Measurements from ENCODE around the gene NRF1.

The NRF1 gene

DNA sequence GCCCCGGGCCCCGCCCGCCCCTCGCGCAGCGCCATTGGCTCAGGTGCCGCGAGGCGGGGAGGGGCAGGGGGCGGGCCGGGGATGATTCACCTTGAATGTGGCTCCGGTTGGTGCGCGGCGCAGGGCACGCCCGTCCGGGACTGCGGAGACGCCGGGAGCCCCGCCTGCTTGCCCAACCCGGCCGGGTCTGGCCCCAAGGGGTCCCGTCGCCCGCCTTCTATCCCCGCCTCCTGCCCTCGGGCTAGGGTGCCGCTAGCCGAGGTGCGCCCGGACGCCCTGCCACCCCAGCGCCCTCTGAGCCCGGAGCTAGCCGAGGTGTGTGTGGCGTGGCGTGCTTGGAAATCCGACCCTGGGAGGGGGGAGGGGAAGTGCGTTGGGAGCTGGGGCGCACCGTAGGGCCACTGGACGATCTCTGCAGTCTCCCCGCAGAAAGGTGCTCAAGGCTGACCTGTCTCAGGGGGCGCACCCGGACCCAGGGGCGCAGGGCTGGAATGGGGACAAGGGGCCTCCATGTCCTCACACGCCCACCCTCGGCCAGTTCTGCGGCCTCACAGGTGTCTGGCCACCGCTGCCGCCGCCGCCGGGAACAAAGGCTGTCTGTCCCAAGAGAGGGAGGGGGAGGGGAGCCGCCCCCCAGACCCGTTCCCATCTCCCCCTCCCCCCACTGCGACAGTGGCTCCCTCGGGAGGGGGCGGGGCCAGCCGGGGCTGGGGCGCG, 168.9 kb downstream of the NRF1 start:
- DNase-seq (ENCODE audit: extremely low read depth, insufficient read length) = peak; percentile 82
- peaks cover 4% of the 10 kb centered on the region; the same call in 1 of the 2 replicates for H3K27me3 ChIP-seq (replicated peaks; ENCODE audit: control insufficient read depth, insufficient read depth, low read length)

DNA sequence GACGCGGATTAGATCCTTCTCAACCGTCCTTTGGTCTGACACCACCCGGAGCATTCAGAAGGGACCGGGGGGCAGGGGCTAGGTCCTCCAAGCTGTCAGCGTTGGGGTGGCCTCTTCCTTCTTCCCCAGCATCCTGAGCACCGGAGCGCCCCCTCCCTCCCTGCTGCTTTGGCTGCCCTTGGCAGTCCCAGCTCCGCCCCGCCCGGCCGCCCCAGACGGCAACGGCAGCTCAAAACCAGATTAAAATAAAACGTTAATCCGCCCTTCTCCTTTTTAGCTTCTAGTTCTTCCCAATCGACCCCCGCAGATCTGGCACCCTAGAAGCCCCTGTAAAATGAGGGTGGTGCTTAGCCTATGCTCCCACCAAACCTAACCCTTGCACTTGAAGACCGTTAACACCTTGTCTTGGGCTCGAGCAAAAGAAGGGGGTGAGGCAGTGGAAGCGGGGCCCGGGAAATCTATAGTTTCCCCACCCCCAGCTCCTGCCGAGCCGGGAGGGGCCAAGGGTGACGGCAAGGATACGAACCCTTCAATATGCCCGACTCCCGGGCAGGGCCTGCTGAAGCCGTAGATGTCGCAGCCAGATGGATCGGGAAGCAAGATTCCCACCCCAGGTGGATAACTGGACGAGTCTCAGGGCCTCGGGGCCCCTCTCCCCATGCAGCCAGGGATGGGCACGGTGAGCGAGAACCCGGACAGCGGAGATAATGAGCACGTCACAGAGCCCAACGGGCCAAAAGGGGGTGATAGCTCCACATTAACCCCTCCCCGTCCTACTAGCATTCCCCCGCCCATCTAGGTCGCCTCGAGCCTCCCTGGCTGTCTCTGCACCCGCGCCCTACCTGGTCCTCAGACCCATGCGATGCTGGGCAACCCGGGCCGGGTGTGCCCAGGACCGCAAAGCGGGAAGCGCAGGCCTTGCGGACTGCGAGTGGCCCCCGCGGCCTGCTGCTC, 169.7 kb downstream of the NRF1 start:
- peaks cover 4% of the 10 kb centered on the region; the same call in 1 of the 2 replicates for H3K27me3 ChIP-seq (replicated peaks; ENCODE audit: control insufficient read depth, insufficient read depth, low read length)
- no peaks in the 10 kb centered on the region for H3K36me3 ChIP-seq (ENCODE audit: control insufficient read depth, insufficient read depth, low read length)
- no peak for DNase-seq (ENCODE audit: extremely low read depth, insufficient read length)
- H3K4me3 ChIP-seq (replicated peaks; ENCODE audit: low read depth, low read length) = peak overlapping the region; percentile 70
- TF ChIP-seq, protein P1, sequence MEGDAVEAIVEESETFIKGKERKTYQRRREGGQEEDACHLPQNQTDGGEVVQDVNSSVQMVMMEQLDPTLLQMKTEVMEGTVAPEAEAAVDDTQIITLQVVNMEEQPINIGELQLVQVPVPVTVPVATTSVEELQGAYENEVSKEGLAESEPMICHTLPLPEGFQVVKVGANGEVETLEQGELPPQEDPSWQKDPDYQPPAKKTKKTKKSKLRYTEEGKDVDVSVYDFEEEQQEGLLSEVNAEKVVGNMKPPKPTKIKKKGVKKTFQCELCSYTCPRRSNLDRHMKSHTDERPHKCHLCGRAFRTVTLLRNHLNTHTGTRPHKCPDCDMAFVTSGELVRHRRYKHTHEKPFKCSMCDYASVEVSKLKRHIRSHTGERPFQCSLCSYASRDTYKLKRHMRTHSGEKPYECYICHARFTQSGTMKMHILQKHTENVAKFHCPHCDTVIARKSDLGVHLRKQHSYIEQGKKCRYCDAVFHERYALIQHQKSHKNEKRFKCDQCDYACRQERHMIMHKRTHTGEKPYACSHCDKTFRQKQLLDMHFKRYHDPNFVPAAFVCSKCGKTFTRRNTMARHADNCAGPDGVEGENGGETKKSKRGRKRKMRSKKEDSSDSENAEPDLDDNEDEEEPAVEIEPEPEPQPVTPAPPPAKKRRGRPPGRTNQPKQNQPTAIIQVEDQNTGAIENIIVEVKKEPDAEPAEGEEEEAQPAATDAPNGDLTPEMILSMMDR (IDR thresholded peaks at IDR 0.05; ENCODE audit: insufficient read depth, low read length, poor library complexity, severe bottlenecking) = no peak

More for the DNA sequence above, 168.9 kb downstream of the NRF1 start:
- Histone ChIP-seq H3K4me3 (replicated peaks; ENCODE audit: low read depth, low read length) (peak overlapping the region; percentile 70), H3K36me3 (ENCODE audit: control insufficient read depth, insufficient read depth, low read length) (no peaks in the 10 kb centered on the region)
- TF ChIP-seq, protein P1 (IDR thresholded peaks at IDR 0.05; ENCODE audit: insufficient read depth, low read length, poor library complexity, severe bottlenecking) = no peak

DNA sequence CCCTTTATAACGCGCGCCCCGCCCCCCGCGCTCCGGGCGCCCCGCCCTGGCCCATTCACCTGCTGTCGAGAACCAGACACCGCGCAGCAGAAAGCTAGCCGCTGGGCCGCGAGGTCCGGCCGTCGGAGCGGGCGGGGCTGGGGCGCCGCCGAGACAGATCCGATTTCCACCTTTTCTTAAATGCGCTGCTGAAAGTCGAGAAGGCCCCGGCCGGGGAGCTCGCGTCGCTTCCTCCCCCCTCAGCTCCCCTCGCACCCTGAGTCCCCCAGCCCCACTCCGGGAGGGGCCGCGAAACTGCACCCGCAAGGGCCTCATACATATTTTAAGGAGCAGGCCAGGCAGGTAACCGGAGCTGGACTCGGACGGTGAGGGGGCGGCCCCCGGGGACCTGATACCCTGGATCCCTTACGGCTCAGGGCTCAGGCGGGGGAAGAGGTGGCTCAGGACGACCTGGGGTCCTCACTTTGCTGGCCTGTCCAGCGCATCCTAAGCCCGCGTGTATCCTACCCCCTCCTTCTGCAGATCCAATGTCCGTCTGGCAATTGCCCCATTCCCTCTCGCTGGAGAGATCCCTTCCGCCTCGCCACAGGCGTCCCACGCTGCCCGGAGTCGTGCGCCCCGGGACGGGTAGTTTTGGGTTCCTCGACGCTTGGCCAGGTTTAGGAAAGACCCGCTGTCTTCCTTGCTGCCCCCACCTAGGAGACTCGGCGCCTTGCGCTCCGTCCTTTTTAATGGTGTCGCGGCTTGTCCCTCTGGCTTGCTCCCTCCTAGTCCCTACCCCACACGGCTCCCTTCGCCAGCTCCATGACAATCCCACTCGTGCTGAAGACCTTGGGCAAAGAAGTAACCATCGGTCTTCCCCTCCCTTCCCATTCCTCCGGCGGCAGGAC, 170.7 kb downstream of the NRF1 start:
- no peak for DNase-seq (ENCODE audit: extremely low read depth, insufficient read length)
- H3K4me3 ChIP-seq (replicated peaks; ENCODE audit: low read depth, low read length) = no peak overlapping the region
- peaks cover 4% of the 10 kb centered on the region; the same call in 1 of the 2 replicates for H3K27me3 ChIP-seq (replicated peaks; ENCODE audit: control insufficient read depth, insufficient read depth, low read length)
- no peaks in the 10 kb centered on the region for H3K36me3 ChIP-seq (ENCODE audit: control insufficient read depth, insufficient read depth, low read length)
- TF ChIP-seq, protein P1 (IDR thresholded peaks at IDR 0.05; ENCODE audit: insufficient read depth, low read length, poor library complexity, severe bottlenecking) = no peak

DNA sequence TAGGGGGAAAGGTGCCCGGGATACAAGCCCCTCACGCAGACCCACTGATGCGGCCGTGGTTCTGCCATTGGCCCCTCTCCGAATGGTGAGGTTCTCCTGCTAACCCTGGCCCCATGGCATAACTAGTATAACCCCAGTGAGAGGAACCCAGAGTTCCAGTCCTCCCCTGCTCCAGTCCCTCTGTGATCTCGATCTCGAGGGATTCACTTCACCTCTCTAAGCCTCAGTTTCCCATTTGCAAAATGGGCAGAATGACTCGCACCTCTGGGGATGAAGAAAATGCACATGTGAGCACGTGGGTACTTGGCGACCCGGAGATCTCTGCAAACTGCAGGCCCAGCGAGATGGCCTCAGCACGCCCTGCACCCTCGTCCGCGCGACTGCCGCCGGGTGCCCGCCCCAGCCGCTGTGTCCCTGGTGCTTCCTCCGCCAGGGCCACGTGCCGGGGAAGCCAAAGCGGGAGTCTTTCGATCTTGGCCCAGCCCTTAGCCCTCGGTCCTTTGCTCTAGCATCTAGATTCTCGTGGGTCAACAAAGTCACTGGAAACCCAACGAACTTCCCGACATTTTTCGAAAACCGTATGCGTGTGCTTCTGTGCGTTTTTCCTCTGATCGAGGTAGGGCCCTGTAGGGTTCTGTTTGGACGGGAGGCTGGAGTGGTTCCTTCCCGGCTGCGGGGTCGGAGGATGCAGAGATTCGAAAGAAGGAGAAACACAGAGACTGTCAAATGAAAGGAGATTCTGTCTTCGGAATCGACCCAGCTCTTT, 171.5 kb downstream of the NRF1 start:
- TF ChIP-seq, protein P1 (IDR thresholded peaks at IDR 0.05; ENCODE audit: insufficient read depth, low read length, poor library complexity, severe bottlenecking) = no peak
- H3K27me3 ChIP-seq (replicated peaks; ENCODE audit: control insufficient read depth, insufficient read depth, low read length) = peaks cover 4% of the 10 kb centered on the region; the same call in 1 of the 2 replicates
- no peak overlapping the region for H3K4me3 ChIP-seq (replicated peaks; ENCODE audit: low read depth, low read length)
- no peak for DNase-seq (ENCODE audit: extremely low read depth, insufficient read length)
- H3K36me3 ChIP-seq (ENCODE audit: control insufficient read depth, insufficient read depth, low read length) = no peaks in the 10 kb centered on the region

DNA sequence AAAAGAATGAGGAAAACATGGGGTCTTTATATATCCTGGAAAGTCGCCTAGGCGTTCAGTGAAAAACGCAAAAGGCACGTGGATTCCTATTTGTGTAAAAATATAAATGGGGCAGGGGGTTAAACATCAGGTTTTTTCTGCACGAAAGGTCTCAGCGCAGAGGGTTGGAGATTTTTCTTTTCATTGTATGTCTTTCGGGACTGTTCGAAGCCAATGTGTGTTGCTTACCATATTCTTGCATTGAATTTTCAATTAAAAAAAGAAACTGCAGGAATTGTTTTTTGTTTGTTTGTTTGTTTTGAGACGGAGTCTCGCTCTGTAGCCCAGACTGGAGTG, 172.0 kb downstream of the NRF1 start:
- H3K36me3 ChIP-seq (ENCODE audit: control insufficient read depth, insufficient read depth, low read length) = no peaks in the 10 kb centered on the region
- H3K27me3 ChIP-seq (replicated peaks; ENCODE audit: control insufficient read depth, insufficient read depth, low read length) = peaks cover 4% of the 10 kb centered on the region; the same call in 1 of the 2 replicates
- H3K4me3 ChIP-seq (replicated peaks; ENCODE audit: low read depth, low read length) = no peak overlapping the region
- TF ChIP-seq, protein P1 (IDR thresholded peaks at IDR 0.05; ENCODE audit: insufficient read depth, low read length, poor library complexity, severe bottlenecking) = no peak
- no peak for DNase-seq (ENCODE audit: extremely low read depth, insufficient read length)
